Measurements from ENCODE around the gene C20orf204.
A peak's percentile ranks its signal among the peaks of the same experiment; 100 is the strongest.

The C20orf204 gene

GRCh38 chr20:64027981-64028685, 7.8 kb upstream of the C20orf204 start:
- no peak for DNase-seq (ENCODE audit: low read depth)

GRCh38 chr20:64029293-64030117, 6.5 kb upstream of the C20orf204 start:
- no peak for DNase-seq (ENCODE audit: low read depth)

- DNase-seq (ENCODE audit: low read depth), result no peak
Observed at GRCh38 chr20:64030371-64031134, 5.4 kb upstream of the C20orf204 start.

GRCh38 chr20:64031822-64032314, 4.1 kb upstream of the C20orf204 start:
- DNase-seq (ENCODE audit: low read depth), result no peak

GRCh38 chr20:64032706-64033624, 3.0 kb upstream of the C20orf204 start:
- DNase-seq (ENCODE audit: low read depth), result no peak

- no peak for DNase-seq (ENCODE audit: low read depth)
Observed at GRCh38 chr20:64033981-64034493, 1.9 kb upstream of the C20orf204 start.

GRCh38 chr20:64035066-64035932, 683 bp upstream of the C20orf204 start:
- DNase-seq (ENCODE audit: low read depth), result no peak

- no peak for DNase-seq (ENCODE audit: low read depth)
Observed at GRCh38 chr20:64036346-64037198, 590 bp downstream of the C20orf204 start.

GRCh38 chr20:64037199-64037497, 1.2 kb downstream of the C20orf204 start:
- DNase-seq (ENCODE audit: low read depth), result no peak

- DNase-seq (ENCODE audit: low read depth), result no peak
Observed at GRCh38 chr20:64037498-64038213, 1.7 kb downstream of the C20orf204 start.

- DNase-seq (ENCODE audit: low read depth), result no peak
Observed at GRCh38 chr20:64038224-64038564, 2.2 kb downstream of the C20orf204 start.

- DNase-seq (ENCODE audit: low read depth), result peak; percentile 56
Observed at GRCh38 chr20:64038565-64039292, 2.7 kb downstream of the C20orf204 start.

GRCh38 chr20:64039293-64040160, 3.5 kb downstream of the C20orf204 start:
- no peak for DNase-seq (ENCODE audit: low read depth)

- no peak for DNase-seq (ENCODE audit: low read depth)
Observed at GRCh38 chr20:64040231-64041039, 4.5 kb downstream of the C20orf204 start.

GRCh38 chr20:64041040-64041780, 5.2 kb downstream of the C20orf204 start:
- DNase-seq (ENCODE audit: low read depth), result no peak

GRCh38 chr20:64041781-64042053, 5.7 kb downstream of the C20orf204 start:
- no peak for DNase-seq (ENCODE audit: low read depth)

Measured in stimulated activated CD8-positive, alpha-beta memory T cell treated with anti-CD3 and anti-CD28 coated beads, Interleukin-15, amount 100 ng/mL, for 1 hour (primary cell).